HCT116 (cell line): ENCODE data around the gene VWF. TPM values are rescaled to one million over a fixed set of nuclear protein-coding genes. Genes with fewer than 3 reads are reported as not detected.
A peak's percentile ranks its signal among the peaks of the same experiment; 100 is the strongest.

ENCODE experiments used
- ATAC-seq: fragments of 200-7000 bp; cut with Tn5 transposase; 2 replicates; pipeline ENCODE4 v1.9.1; 2020; ENCODE audit warnings: mild to moderate bottlenecking, moderate library complexity
- BruUV-seq: library from RNA; stranded (reverse); fragments of 400-500 nt; replicated peaks from 2 replicates; lab custom pipeline; 2021; lab: Mats Ljungman, UMichigan
- CTCF ChIA-PET: fragments of 300-600 bp; sonication (Branson Sonifier 250); formaldehyde crosslinking; loops from one replicate; lab custom pipeline; 2021; ENCODE audit warnings: antibody characterized with exemption; lab: Charles Lee
- POLR2A ChIA-PET: fragments of 300-600, 350-600 bp; sonication (Branson Sonifier 250); formaldehyde crosslinking; loops from one replicate; lab custom pipeline; 2021; ENCODE audit warnings: antibody characterized with exemption; lab: Charles Lee
- RAD21 ChIA-PET, 2 experiments: fragments of 300-600 bp; sonication (Branson Sonifier 250); formaldehyde crosslinking; loops; one replicate each; lab custom pipeline; 2023; ENCODE audit warnings: low total read pairs in 2 of 2; ENCODE audit not compliant: uncharacterized antibody in 2 of 2, unreplicated experiment in 2 of 2, low non-redundant PET in 1 of 2; lab: Charles Lee
- DNase-seq: peaks from one replicate; pipeline ENCODE4 v3.0.0-alpha.2; 2010; ENCODE audit warnings: low read depth, low spot score
- H2AFZ ChIP-seq: fragments of 200-600 bp; shearing (Covaris generic), sonication (generic); 2 replicates; pipeline ENCODE4 v1.6.1; 2017; ENCODE audit warnings: low read depth, mixed run types, mixed read lengths, antibody characterized with exemption, low read length; ENCODE audit not compliant: poor library complexity, severe bottlenecking
- H3K27ac ChIP-seq: 2 replicates; pipeline ENCODE4 v1.5.1; 2012; ENCODE audit warnings: low read depth, low read length
- H3K27me3 ChIP-seq: fragments of 200-600 bp; sonication (generic); 2 replicates; pipeline ENCODE4 v1.6.1; 2016; ENCODE audit warnings: mixed run types, low read length, mixed read lengths; ENCODE audit not compliant: insufficient read depth
- H3K36me3 ChIP-seq, 2 experiments: fragments of 200-500 bp in 1 of 2; fragments of 200-600 bp in 1 of 2; sonication (Bioruptor generic) in 1 of 2; sonication (generic) in 1 of 2; 2 replicates each; pipeline versions ENCODE4 v1.5.1 to v1.6.1; 2014 to 2016; ENCODE audit warnings: low read length in 2 of 2, inconsistent platforms in 1 of 2, mixed read lengths in 1 of 2, mixed run types in 1 of 2; ENCODE audit not compliant: insufficient read depth in 2 of 2, control insufficient read depth in 1 of 2
- H3K4me1 ChIP-seq, 2 experiments: fragments of 200-600 bp in 1 of 2; sonication (generic) in 1 of 2; 2 replicates each; pipeline versions ENCODE4 v1.5.1 to v1.6.1; 2012 to 2017; ENCODE audit warnings: low read length in 2 of 2, inconsistent platforms in 1 of 2, mild to moderate bottlenecking in 1 of 2, mixed read lengths in 1 of 2, mixed run types in 1 of 2, moderate library complexity in 1 of 2; ENCODE audit not compliant: insufficient read depth in 2 of 2, control insufficient read depth in 1 of 2
- H3K4me2 ChIP-seq: fragments of 200-600 bp; sonication (generic); 2 replicates; pipeline ENCODE4 v1.6.1; 2017; ENCODE audit warnings: mixed run types, low read length, mixed read lengths
- H3K4me3 ChIP-seq, 2 experiments: fragments of 200-600 bp in 1 of 2; sonication (generic) in 1 of 2; replicated peaks in 1 of 2; 2 replicates each; pipeline ENCODE4 v1.5.1; 2011 to 2016; ENCODE audit warnings: low read length in 2 of 2, control low read depth in 1 of 2, low read depth in 1 of 2, mild to moderate bottlenecking in 1 of 2, mixed read lengths in 1 of 2, mixed run types in 1 of 2
- H3K79me2 ChIP-seq: fragments of 200-600 bp; sonication (generic); 2 replicates; pipeline ENCODE4 v1.6.1; 2017; ENCODE audit warnings: mild to moderate bottlenecking, mixed run types, low read length, moderate library complexity, mixed read lengths; ENCODE audit not compliant: insufficient read depth
- H3K9ac ChIP-seq: fragments of 200-600 bp; sonication (generic); 2 replicates; pipeline ENCODE4 v1.6.1; 2016; ENCODE audit warnings: low read length, mixed read lengths
- H3K9me2 ChIP-seq: fragments of 200-600 bp; sonication (generic), shearing (Covaris generic); 2 replicates; pipeline ENCODE4 v1.6.1; 2017; ENCODE audit warnings: mixed run types, mild to moderate bottlenecking, moderate library complexity; ENCODE audit not compliant: insufficient read depth
- H3K9me3 ChIP-seq, 2 experiments: fragments of 200-500 bp in 1 of 2; fragments of 200-600 bp in 1 of 2; sonication (Bioruptor generic) in 1 of 2; sonication (generic) in 1 of 2; 2 replicates each; pipeline ENCODE4 v1.6.1; 2014 to 2017; ENCODE audit warnings: low read length in 2 of 2, mixed read lengths in 2 of 2, inconsistent platforms in 1 of 2, low read depth in 1 of 2, mild to moderate bottlenecking in 1 of 2, mixed run types in 1 of 2, moderate library complexity in 1 of 2; ENCODE audit not compliant: control insufficient read depth in 1 of 2, insufficient read depth in 1 of 2
- H4K20me1 ChIP-seq: fragments of 200-600 bp; sonication (generic), shearing (Covaris generic); 2 replicates; pipeline ENCODE4 v1.6.1; 2017; ENCODE audit warnings: mixed run types, mild to moderate bottlenecking, moderate library complexity; ENCODE audit not compliant: insufficient read depth
- CBX3 ChIP-seq: IDR thresholded peaks from 2 replicates; pipeline ENCODE4 v1.6.1; 2012; ENCODE audit warnings: low read depth
- CEBPB ChIP-seq: IDR thresholded peaks from 2 replicates; pipeline ENCODE4 v1.6.1; 2012; ENCODE audit warnings: low read depth
- POLR2AphosphoS5 ChIP-seq: IDR thresholded peaks from 2 replicates; pipeline ENCODE4 v1.6.1; 2011; ENCODE audit warnings: mild to moderate bottlenecking, low read depth, low read length, moderate library complexity
- RAD21 ChIP-seq: IDR thresholded peaks from 2 replicates; pipeline ENCODE4 v1.6.1; 2012; ENCODE audit warnings: low read depth, mild to moderate bottlenecking
- REST ChIP-seq: IDR thresholded peaks from 2 replicates; pipeline ENCODE4 v1.6.1; 2012; ENCODE audit warnings: low read depth
- SIN3A ChIP-seq: IDR thresholded peaks from 2 replicates; pipeline ENCODE4 v1.6.1; 2012; ENCODE audit warnings: low read depth
- SRF ChIP-seq: IDR thresholded peaks from 2 replicates; pipeline ENCODE4 v1.6.1; 2012; ENCODE audit warnings: low read depth
- intact Hi-C: fragments of 100-400 bp; cut with micrococcal nuclease; formaldehyde crosslinking; loops from 2 replicates; pipeline ENCODE4 v1.10.0; 2022
- total RNA-seq: library from RNA; stranded (reverse); gene quantifications from one replicate; pipeline ENCODE4 v1.2.1, GENCODE V29; 2021; ENCODE audit not compliant: unreplicated experiment

Gene VWF
- total RNA-seq, 1 experiment from 2014 or later, result 0.57 TPM

- no peak for DNase-seq
- no TSS peak for BruUV-seq
- POLR2A ChIA-PET, result no interaction called here
These were observed 7.9 kb downstream of the VWF start for GRCh38 chr12:6116471-6117021.

More at GRCh38 chr12:6116471-6117021, 7.9 kb downstream of the VWF start:
- H3K4me2 ChIP-seq, result peak overlapping the region; percentile 46
- intact Hi-C loops, result no loop called here
- no peaks in the 10 kb centered on the region for H3K9me2 ChIP-seq
- H3K4me1 ChIP-seq, result peaks cover 6 to 17% of the 10 kb centered on the region in 2 experiments; a peak in 3 of 4 replicates
- no peaks in the 10 kb centered on the region for H3K27me3 ChIP-seq
- TF ChIP-seq POLR2AphosphoS5, result no peak
- TF ChIP-seq REST, result no peak
- TF ChIP-seq SIN3A, result no peak
- TF ChIP-seq CBX3, result no peak
- TF ChIP-seq RAD21, result no peak
- no peak for TF ChIP-seq SRF
- TF ChIP-seq CEBPB, result no peak
- RAD21 ChIA-PET, result no interaction called here
- no peak overlapping the region for H3K27ac ChIP-seq
- no peaks in the 10 kb centered on the region for H3K79me2 ChIP-seq
- H3K36me3 ChIP-seq, result no peaks in the 10 kb centered on the region
- no peaks in the 10 kb centered on the region for H4K20me1 ChIP-seq
- H2AFZ ChIP-seq, result peak overlapping the region; percentile 20
- H3K9me3 ChIP-seq, result no peaks in the 10 kb centered on the region
- CTCF ChIA-PET, result no interaction called here
- no peak overlapping the region for H3K4me3 ChIP-seq
- peak overlapping the region; percentile 9; the same call in 1 of the 2 replicates for H3K9ac ChIP-seq
- 0 out of 2 replicates have a peak, but pooled peaks have one; percentile 32 for ATAC-seq
